H1 (cell line): ENCODE measurements around the gene MICA. TPM values are rescaled to one million over a fixed set of nuclear protein-coding genes. Genes with fewer than 3 reads are reported as not detected.

Experiments
- CTBP2 ChIP-seq: IDR thresholded peaks from 2 replicates; pipeline ENCODE4 v1.7.0; 2011; ENCODE audit warnings: borderline replicate concordance, mild to moderate bottlenecking, moderate library complexity, mixed read lengths, low read length; ENCODE audit not compliant: insufficient read depth, insufficient read length
- SP4 ChIP-seq: IDR thresholded peaks from 2 replicates; pipeline ENCODE4 v1.6.1; 2012; ENCODE audit warnings: low read length, inconsistent platforms
- polyA plus RNA-seq, 7 experiments: library from polyadenylated mRNA; depleted of rRNA in 3 of 7; stranded (reverse) in 5 of 7; unstranded in 2 of 7; fragments of >200 nt in 5 of 7; fragments of 200-250 nt in 2 of 7; gene quantifications; 1 replicate in 5 of 7; 2 replicates in 1 of 7; 4 replicates in 1 of 7; pipeline versions ENCODE4 v1.2.1 to v1.2.3, GENCODE V29; 2011 to 2013; ENCODE audit warnings: missing spikeins in 2 of 7, mixed read lengths in 2 of 7
- total RNA-seq: library from RNA; stranded (reverse); fragmentation: NEBNext Ultra II Directional; extraction: Animal tissue kit (Norgen Biotek cat#: 25700); gene quantifications from 2 replicates; pipeline ENCODE4 v1.2.1, GENCODE V29; 2021

The MICA gene
- total and polyA plus RNA-seq, 2 of the 8 experiments (the other 6 are each of a cell fraction or from before 2014, with no cell fraction given) = 12.5 to 16.3 TPM

DNA sequence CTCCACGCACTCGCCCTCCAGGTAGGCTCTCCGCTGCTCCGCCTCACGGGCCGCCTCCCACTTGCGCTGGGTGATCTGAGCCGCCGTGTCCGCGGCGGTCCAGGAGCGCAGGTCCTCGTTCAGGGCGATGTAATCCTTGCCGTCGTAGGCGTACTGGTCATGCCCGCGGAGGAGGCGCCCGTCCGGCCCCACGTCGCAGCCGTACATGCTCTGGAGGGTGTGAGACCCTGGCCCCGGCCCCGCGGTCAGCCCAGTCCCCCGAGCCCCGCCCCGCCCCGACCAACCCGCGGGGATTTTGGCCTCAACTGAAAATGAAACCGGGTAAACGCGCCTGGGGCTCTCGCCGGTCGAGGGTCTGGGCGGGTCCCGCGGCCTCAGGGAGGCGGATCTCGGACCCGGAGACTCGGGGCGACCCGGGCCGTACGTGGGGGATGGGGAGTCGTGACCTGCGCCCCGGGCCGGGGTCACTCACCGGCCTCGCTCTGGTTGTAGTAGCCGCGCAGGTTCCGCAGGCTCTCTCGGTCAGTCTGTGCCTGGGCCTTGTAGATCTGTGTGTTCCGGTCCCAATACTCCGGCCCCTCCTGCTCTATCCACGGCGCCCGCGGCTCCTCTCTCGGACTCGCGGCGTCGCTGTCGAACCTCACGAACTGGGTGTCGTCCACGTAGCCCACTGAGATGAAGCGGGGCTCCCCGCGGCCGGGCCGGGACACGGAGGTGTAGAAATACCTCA, 47.0 kb upstream of the MICA start (continued):
- no peak for TF ChIP-seq SP4
- no peak for TF ChIP-seq CTBP2
- TF ChIP-seq, all 59 proteins: peak for 2
